Parathyroid adenoma (tissue), 2 donors: ENCODE data around the gene TEKT2.

Experiments
- H2AFZ ChIP-seq: fragments of 300-600 bp; sonication (generic); one replicate; pipeline ENCODE4 v1.7.0; 2017; ENCODE audit warnings: antibody characterized with exemption, mild to moderate bottlenecking
- H3K27ac ChIP-seq: fragments of 300-600 bp; sonication (generic); one replicate; pipeline ENCODE4 v1.7.0; 2017
- H3K27me3 ChIP-seq: fragments of 300-600 bp; sonication (generic); one replicate; pipeline ENCODE4 v1.7.0; 2017; ENCODE audit warnings: low read length; ENCODE audit not compliant: control insufficient read depth, insufficient read depth
- H3K36me3 ChIP-seq: fragments of 300-600 bp; sonication (generic); one replicate; pipeline ENCODE4 v1.7.0; 2017; ENCODE audit warnings: low read length; ENCODE audit not compliant: control insufficient read depth, insufficient read depth
- H3K4me1 ChIP-seq: fragments of 300-600 bp; sonication (generic); one replicate; pipeline ENCODE4 v1.7.0; 2017; ENCODE audit warnings: control low read depth
- H3K4me2 ChIP-seq: fragments of 300-600 bp; sonication (generic); one replicate; pipeline ENCODE4 v1.7.0; 2017; ENCODE audit warnings: low read length
- H3K4me3 ChIP-seq: fragments of 300-600 bp; sonication (generic); one replicate; pipeline ENCODE4 v1.7.0; 2017; ENCODE audit warnings: low read depth, low read length
- H3K79me2 ChIP-seq: fragments of 300-600 bp; sonication (generic); one replicate; pipeline ENCODE4 v1.7.0; 2017; ENCODE audit warnings: control low read depth
- H3K9ac ChIP-seq: fragments of 300-600 bp; sonication (generic); one replicate; pipeline ENCODE4 v1.7.0; 2017; ENCODE audit warnings: mild to moderate bottlenecking
- H3K9me3 ChIP-seq: fragments of 300-600 bp; sonication (generic); one replicate; pipeline ENCODE4 v1.7.0; 2017; ENCODE audit warnings: low read length; ENCODE audit not compliant: control insufficient read depth
- TF ChIP-seq, protein P1 (sequence below): fragments of 300-600 bp; sonication (generic); IDR thresholded peaks from one replicate; pipeline ENCODE4 v1.7.0; 2017; ENCODE audit warnings: antibody characterized with exemption, mild to moderate bottlenecking
- donor health status: primary hyperparathyroidism.

The TEKT2 gene

GRCh38 chr1:36135796-36136195 lies 51.9 kb downstream of the TEKT2 start:
- H3K9ac ChIP-seq: no peak overlapping the region
- H3K79me2 ChIP-seq: no peaks in the 10 kb centered on the region
- H3K4me3 ChIP-seq: no peak overlapping the region
- H3K4me2 ChIP-seq: no peak overlapping the region
- H3K4me1 ChIP-seq: no peaks in the 10 kb centered on the region
- no peaks in the 10 kb centered on the region for H3K36me3 ChIP-seq
- no peaks in the 10 kb centered on the region for H3K27me3 ChIP-seq
- no peak overlapping the region for H2AFZ ChIP-seq
- H3K9me3 ChIP-seq: no peaks in the 10 kb centered on the region
- TF ChIP-seq, protein P1, sequence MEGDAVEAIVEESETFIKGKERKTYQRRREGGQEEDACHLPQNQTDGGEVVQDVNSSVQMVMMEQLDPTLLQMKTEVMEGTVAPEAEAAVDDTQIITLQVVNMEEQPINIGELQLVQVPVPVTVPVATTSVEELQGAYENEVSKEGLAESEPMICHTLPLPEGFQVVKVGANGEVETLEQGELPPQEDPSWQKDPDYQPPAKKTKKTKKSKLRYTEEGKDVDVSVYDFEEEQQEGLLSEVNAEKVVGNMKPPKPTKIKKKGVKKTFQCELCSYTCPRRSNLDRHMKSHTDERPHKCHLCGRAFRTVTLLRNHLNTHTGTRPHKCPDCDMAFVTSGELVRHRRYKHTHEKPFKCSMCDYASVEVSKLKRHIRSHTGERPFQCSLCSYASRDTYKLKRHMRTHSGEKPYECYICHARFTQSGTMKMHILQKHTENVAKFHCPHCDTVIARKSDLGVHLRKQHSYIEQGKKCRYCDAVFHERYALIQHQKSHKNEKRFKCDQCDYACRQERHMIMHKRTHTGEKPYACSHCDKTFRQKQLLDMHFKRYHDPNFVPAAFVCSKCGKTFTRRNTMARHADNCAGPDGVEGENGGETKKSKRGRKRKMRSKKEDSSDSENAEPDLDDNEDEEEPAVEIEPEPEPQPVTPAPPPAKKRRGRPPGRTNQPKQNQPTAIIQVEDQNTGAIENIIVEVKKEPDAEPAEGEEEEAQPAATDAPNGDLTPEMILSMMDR: no peak
- no peak overlapping the region for H3K27ac ChIP-seq

- Histone ChIP-seq H3K79me2 (no peaks in the 10 kb centered on the region), H3K27me3 (no peaks in the 10 kb centered on the region), H3K4me2 (no peak overlapping the region), H2AFZ (no peak overlapping the region), H3K4me1 (no peaks in the 10 kb centered on the region), H3K27ac (no peak overlapping the region), H3K4me3 (no peak overlapping the region), H3K9ac (no peak overlapping the region), H3K36me3 (no peaks in the 10 kb centered on the region), H3K9me3 (no peaks in the 10 kb centered on the region)
- TF ChIP-seq, protein P1: no peak
These were observed 52.6 kb downstream of the TEKT2 start for GRCh38 chr1:36136535-36136934.

GRCh38 chr1:36137226-36137625 lies 53.3 kb downstream of the TEKT2 start:
- Histone ChIP-seq H3K4me2 (no peak overlapping the region), H2AFZ (no peak overlapping the region), H3K9ac (no peak overlapping the region), H3K27ac (no peak overlapping the region), H3K9me3 (no peaks in the 10 kb centered on the region), H3K36me3 (no peaks in the 10 kb centered on the region), H3K4me3 (no peak overlapping the region), H3K79me2 (no peaks in the 10 kb centered on the region), H3K4me1 (no peaks in the 10 kb centered on the region), H3K27me3 (no peaks in the 10 kb centered on the region)
- TF ChIP-seq, protein P1: no peak

DNA sequence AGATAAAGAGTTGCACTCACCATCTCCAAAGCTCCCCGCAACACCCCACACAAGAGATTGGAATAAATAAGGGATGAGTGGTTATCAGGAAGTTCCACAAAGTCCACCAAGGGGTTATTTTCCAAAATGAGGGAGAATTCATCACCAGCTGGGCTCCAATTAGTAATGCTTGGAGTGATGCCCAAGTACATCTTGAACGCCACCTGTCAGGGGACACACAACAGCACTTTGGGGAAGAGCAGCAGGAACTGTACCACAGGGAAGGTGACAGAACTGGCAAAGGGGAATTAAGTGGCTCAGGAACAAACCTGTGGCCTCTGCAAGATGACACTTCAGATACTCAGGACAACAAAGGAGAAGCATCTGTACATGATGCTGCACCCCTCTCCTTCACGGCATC lies 53.9 kb downstream of the TEKT2 start:
- Histone ChIP-seq H3K9ac (no peak overlapping the region), H3K36me3 (no peaks in the 10 kb centered on the region), H3K9me3 (no peaks in the 10 kb centered on the region), H3K27me3 (no peaks in the 10 kb centered on the region), H3K4me3 (no peak overlapping the region), H3K27ac (no peak overlapping the region), H2AFZ (no peak overlapping the region), H3K79me2 (no peaks in the 10 kb centered on the region), H3K4me1 (no peaks in the 10 kb centered on the region), H3K4me2 (no peak overlapping the region)
- TF ChIP-seq, protein P1: no peak
